GM18907 (cell line): ENCODE results near the gene ZC3H12A.

Source experiments
- ATAC-seq: cut with Tn5 transposase; IDR thresholded peaks from one replicate; pipeline ENCODE4 v1.9.1; 2021; ENCODE audit warnings: mild to moderate bottlenecking, moderate library complexity; ENCODE audit not compliant: unreplicated experiment

The ZC3H12A gene

DNA sequence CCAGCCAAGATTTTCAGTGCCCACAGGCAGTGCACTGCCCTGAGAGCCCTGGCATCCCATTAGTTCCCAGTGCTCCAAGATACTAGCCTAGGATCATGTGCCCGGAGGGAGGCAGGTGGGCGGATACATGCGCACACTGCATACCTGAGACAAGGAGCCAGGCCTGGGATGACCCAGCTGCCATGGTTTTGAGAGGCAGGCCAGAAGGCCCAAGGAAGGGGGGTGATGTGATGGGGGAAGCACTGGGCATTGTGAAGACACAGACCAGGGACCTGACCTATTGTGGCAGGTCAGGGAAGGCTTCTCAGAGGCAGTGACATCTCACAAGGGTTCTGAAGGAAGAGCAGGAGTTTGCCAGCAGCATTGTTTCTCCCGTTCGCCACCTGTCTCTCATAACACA, 3.6 kb downstream of the ZC3H12A start:
- no peak for ATAC-seq

DNA sequence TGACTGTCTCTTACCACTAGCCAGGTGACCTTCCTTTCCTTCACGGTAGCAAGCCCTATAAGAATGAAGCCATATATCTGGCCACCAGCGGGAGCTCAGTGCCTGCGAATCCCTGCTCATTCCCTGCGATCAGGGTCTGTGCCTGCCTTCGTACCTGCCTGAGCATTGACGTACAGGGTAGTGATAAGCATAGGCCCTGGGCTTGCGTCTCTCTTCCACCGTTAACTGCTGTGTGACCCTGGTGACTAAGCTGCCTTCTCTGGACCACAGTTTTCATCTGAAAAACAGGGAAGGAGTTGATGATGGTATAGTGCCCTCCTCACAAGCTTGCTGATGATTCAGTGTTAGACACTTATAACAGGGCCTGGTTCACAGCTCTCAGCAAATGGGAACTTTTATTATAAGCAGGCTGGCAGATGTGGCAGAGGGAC, 4.1 kb downstream of the ZC3H12A start:
- ATAC-seq = no peak

DNA sequence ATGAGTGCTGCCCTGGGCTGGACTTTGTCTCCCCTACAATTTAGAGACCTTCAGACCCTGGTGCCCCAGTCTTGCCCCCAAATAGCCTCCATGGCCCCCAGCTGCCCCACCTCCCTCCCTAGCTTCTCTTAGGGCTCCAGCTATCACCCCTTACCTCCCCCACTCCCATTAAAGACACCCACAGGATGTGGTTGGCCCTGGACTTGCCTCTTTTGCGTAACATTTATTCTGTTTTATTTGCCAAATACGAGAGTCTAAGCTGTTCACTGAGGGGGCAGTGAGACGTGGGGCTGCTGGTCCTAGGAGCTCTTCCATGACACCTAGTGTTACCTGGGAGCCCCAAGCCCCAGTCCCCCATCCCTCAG, 4.5 kb downstream of the ZC3H12A start:
- ATAC-seq = no peak

DNA sequence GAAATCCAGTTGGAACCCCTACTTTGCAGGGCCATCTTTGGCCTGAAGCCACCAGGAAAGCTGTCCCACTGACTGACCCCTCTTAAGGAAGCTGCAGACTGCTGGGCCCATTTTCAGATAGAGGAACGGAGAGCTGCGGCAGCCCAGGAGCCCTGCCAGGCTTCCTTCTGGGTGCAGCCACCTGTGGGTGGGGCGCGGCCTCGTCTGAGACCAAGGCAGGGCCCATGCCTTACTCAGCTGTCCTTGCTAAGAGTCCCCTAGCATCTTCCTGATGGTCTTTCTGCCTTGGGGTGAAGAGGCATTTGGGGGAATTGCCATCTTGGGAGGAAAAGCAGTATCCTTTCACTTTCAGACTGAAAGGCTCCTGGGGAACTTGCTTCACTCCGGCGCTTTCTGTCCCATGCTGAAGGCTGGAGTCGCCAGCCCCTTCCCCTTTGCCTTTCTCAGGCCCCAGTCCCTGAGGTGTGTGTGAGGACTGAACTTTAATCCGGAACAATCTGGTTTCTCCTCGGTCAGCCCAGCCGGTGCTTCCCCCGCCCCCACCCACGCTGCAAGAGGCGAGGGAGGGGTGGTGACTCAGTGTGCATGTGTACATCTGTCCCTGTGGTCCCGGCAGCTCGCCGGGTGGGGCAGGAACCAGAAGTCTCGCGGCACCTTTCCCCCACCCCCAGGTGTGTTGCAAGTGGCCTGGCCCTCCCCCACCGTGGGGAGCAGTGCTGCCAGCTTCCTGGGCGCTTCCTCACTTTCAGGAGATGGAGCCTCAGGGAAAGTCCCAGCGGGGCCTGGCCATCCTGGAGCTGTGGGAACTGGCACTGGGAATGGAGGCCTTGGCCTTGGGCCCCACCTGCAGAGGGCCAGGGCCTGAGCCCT, 5.1 kb downstream of the ZC3H12A start:
- peak; percentile 29 for ATAC-seq

DNA sequence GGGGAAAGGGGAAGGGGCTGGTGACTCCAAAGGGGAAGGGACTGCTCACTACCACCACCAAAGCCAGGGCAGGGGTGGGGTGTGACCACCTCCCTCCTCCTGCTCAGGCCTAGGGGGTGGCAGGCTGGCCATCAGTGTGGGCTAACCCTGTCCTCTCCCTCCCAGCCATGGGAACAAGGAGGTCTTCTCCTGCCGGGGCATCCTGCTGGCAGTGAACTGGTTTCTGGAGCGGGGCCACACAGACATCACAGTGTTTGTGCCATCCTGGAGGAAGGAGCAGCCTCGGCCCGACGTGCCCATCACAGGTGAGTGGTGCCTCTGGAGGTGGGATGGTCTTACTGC, 5.7 kb downstream of the ZC3H12A start:
- ATAC-seq = no peak

DNA sequence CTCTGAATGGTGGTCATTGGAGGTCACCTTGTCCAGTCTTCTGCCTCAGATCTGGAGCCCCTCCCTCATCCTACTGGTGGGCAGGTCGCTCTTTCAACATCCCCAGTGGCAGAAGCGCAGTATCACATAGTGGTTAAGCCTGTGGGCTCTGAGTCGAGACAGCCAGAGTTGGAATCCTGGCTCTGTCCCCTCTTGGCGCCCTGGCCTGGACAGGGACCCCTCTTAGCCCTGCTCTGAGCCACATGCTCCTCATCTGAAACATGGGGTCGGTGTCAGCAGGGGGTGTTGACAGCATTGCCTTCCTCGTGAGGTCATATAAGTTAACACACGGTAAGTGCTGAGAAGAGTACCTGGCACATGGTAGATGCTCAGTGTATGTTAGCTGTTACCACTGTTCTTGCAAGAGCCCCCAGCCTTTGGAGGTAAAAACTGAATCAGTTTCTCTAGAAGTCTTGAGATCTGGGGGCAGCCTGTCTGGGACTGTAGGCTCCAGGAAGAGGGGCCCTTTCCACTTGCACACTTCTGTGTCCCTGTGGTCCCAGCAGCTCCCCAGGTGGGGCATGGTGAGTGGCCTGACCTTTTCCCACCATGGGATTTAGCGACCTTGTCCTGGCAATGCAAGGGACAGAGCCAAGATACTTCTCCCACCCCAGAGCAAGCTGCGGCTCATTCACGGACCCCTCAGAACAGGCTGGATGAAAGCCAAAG, 6.4 kb downstream of the ZC3H12A start:
- ATAC-seq = no peak

DNA sequence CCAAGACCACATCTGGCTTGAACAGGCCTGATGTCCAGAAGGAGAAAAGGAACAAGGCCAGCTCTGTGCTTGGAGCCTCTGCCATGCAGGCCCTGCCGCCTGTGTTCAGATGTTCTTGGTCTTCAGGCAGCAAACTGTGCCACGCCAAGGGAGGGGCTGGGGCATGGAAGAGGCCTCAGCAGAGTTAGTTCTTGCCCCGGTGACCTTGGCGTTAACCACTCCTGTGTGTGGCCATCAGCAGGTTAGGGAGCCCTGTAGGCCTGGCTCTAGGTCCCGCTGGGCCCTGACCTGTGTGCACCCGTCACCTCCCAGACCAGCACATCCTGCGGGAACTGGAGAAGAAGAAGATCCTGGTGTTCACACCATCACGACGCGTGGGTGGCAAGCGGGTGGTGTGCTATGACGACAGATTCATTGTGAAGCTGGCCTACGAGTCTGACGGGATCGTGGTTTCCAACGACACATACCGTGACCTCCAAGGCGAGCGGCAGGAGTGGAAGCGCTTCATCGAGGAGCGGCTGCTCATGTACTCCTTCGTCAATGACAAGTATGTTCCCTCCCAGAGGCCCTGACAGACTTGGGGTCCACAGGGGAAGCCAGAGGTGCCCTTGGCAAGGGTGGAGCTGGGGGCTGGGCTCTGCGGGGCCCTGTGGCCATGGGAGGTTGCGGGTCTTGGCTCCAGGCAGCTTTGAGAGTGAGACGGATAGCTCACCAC, 7.1 kb downstream of the ZC3H12A start:
- ATAC-seq = no peak

DNA sequence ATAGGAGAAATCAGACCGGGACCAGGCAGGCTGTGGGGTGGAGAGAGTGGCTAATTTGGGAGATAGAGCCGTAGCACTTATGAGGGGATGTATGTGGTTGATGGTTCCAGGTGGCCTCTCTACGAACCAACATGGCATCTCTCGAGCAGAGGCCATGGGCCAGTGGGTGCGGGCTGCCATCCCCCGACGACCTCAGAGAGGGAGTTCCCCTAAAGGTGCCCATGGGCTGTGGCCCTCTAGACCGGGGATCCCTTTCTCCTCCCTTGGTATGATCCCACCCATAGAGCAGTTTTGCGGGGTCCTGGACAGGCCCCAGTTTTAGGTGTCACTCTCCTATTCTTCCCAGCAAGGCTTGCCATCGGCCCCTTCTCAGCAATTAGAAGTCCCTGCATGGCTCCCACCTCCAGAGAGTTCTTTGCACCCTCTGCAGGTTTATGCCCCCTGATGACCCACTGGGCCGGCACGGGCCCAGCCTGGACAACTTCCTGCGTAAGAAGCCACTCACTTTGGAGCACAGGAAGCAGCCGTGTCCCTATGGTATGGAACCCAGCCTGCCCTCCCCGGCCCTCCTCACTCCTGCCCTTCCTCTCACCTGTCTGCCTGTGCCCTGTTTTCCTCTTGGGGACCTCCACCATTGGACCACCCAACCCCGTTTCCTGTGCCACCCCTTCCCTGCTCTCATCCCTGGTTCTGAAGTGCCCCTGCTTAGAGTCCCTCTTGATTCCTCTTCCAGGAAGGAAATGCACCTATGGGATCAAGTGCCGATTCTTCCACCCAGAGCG, 7.8 kb downstream of the ZC3H12A start:
- no peak for ATAC-seq

DNA sequence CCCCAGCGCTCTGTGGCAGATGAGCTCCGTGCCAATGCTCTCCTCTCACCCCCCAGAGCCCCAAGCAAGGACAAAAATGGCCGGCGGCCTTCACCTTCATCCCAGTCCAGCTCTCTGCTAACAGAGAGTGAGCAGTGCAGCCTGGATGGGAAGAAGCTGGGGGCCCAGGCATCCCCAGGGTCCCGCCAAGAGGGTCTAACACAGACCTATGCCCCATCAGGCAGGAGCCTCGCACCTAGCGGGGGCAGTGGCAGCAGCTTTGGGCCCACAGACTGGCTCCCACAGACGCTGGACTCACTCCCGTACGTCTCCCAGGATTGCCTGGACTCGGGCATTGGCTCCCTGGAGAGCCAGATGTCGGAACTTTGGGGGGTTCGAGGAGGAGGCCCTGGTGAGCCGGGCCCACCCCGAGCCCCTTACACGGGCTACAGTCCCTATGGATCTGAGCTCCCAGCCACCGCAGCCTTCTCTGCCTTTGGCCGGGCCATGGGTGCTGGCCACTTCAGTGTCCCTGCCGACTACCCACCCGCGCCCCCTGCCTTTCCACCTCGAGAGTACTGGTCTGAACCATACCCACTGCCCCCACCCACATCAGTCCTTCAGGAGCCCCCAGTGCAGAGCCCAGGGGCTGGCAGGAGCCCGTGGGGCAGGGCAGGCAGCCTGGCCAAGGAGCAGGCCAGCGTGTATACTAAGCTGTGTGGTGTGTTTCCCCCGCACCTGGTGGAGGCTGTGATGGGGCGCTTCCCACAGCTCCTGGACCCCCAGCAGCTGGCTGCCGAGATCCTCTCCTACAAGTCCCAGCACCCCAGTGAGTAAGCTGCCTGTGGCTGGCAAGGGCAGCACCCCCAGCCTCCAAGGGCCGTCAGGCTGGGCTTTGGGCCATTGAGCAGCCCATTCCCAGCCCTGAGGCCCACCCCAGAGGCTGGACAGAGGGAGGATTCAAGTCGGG, 8.7 kb downstream of the ZC3H12A start:
- ATAC-seq = no peak

DNA sequence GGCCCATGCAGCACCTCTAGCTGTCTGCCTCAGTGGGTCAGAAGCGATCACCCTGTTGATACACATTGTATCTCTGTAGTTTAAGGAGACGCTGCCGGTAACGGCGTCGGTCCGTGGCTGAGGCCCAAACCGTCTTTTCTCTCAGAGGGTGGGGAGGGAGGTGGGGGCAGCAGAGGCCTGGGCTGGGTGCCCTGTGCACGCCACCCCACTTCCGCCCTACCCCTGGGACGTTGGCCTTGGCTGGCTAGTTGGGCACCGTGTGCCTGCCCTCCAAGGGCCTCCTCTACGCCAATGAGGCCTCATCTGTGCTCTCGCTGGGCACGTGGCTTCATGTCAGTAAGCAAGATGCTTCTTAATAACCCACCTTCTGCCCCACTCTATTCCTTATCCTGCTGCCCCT, 9.4 kb downstream of the ZC3H12A start:
- ATAC-seq = no peak

DNA sequence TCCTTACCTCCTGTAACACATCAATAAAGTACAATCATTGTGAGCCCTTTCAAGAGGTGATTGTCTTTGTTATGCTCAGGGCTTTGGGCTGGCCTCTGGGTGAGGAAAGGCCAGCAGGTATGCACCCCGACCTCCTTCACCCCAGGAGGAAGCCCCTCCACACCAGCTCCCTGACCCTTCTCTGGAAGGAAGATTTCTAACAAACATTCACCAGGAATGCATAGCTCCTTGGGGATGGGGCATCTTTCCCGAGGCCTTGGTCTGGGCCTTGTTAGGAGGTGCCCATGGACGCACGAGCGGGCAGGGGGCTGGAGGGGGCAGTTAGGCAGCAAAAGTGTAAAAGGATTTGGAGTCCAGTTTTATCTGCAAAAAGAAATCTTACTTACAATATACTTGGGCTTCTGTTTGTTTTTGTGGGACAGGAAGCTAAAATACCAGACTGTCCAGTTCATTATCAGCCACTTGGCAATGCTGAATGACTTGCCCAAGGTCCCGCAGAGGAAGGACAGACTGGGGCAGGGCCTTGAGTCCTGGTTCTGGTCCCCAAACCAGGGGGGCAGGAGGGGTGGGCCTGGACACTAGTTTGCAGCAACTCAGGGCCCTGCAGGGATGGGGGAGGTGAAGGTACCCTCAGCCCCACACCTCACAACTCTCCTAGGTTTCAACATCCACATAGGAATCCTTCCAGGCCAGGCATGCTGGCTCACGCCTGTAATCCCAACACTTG, 10.1 kb downstream of the ZC3H12A start:
- ATAC-seq = no peak

DNA sequence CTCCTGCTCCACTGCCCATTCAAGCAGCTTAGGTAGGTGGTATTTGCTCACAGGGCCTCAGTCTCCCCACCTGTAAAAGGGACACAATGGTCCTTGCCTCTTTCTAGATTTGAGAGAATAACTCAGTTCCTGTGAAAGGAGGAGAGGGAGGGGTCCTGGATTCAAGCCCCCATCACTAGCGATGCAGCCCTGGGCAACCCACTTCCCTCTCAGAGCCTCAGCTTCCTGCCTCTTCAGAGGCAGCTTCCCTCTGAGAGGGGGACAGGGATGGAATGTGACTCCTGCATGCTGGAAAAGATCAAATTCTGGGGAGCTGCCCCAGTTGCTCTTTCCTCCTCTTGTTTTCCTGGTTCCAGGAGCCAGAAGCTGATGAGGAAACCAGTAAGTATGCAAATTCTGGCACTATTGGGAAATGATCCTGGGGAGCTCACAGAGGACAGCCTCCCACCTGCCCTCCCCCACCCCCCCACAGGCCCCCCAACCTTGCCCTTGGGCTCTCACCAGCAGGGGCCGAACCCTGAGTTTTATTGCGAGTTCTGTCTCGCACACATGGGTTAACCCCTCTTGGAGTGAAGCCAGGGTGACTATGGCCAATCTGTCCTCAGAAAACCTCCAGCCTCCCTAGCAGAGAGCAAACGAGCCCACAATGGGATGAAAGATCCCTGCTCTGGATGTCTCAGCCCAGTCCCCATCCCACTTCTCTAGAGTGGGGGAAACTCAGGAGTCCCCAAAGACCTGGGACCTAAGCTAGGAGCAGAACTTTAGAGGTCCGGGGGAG, 11.7 kb downstream of the ZC3H12A start:
- ATAC-seq = no peak

DNA sequence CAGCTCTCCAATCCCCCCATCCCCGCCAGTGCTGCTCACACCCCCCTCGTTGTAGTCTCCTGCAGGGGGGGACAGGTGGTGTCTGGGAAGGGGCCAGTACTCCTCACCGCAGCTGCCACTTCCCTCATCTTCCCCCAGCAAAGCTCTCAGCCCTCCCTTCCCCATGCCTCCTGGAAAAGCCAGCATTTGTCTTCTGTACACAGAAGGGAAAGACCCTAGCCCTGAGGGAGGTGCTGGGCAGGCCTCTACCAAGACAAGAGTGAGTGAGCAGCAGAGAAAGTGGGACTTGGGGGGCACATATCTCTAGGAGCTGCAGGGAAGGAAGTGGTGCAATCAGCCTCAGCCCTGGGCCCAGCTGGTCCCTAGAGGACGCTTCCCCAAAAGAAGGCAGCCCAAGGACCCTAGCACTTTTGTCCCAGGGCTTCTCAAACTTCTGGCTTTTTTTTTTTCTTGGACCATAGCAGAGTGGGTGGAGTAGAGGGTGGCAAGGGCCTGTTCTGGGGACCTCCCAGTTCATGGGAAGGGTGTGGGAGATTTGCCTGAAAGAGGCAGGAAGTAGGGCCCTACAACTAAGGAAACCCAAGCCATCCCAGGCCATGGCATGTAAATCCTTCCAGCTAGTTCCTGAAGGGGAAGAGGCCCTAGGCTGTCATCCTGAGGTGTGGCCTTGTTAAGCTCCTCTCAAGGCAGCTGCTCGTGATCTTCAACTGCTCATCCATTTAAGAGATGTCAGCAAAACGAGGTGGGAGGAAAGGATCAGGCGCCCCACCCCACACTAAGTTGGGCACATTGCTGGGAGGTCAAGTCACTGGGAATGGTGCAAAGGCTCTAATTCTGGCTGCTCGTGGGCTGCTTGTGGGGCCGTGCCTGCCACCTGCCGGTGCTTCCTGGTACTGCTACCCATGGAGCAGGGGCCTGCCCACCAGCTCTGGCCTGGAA, 12.6 kb downstream of the ZC3H12A start:
- ATAC-seq = no peak

DNA sequence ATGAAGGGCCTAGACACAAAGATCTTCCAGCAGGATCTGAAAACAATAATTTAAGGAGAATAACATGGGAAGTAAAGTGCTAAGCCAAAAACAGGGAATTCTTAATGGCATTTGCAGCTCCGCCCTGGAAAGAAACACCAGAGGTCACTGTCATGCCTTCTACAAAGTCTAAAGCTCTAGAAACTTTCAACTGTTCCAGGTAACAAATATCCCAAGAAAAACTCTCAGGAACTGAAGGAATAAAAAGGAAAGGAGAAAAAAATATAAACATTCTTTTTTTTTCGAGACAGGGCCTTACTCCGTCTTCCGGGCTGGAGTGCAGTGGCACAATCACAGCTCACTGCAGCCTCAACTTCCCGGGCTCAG, 13.2 kb downstream of the ZC3H12A start:
- ATAC-seq = no peak

DNA sequence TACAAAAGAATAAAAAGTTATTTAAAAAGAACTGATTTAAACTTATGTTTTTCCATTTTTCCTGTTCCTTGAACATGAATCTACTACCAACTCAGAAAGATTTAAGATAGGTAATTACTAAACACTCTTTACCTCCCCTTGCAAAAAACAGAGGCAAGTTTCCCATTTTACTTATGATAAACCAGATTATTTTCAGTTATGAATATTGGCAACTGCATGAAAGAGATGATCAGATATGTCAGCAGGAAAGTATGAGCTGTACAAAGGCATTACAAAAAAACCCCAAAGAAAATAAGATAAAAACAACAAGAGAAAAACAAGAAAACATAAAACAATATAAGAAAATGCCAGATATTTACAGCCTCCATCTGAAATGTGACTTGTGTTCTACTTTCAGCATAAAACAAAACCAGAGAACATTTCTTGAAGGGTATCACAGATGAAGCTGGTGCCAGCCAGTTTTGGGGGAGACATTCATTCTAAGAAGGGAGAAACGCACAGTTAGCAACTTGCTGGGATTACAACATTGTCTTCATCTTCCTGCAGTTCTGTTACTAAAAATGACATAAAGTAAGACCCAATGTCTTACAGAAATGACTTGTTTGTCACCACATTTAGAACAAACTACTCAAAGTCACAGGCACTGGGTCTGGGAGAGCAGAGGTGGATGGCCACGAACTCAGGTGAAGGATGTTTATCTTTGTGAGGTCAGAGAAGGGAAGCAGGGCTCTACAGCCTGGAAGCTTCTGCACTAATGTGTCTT, 19.1 kb downstream of the ZC3H12A start:
- no peak for ATAC-seq

DNA sequence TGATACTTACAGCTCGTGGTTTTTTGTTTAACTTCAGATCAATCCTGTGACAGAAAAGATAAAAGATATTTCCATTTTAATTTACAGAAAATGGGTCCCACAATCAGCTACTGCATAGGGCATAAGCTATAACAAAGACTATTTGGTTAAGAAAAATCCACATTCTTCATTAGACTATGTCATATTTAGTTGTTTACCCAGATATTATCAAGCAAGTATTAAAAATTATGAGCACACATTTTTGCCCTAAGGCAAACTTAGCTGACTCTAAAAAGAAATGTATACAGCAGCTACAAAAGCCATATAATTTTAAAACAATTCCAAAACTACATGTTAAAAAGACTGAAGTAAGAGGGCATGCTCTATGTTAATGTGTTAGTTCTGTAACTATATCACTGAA, 21.5 kb downstream of the ZC3H12A start:
- no peak for ATAC-seq

DNA sequence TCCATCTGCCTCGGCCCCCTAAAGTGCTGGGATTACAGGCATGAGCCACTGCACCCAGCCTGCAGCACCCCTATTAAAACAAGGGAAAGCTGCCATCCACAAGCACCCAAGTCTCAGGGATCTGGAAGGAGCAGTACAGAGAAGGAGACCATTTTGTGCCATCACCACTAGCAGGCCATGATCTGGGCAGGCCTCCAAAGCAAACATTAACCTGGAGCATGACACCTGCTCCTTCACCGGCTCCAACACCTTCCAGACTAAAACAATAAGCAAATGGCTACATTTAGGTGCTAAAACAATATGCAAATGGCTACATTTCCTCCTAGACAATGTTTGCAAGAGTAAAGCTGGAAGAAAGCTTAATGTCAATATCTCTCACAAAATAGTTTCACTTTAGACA, 23.5 kb downstream of the ZC3H12A start:
- no peak for ATAC-seq
